Gastrocnemius medialis (tissue), 4 donors: ENCODE results near the gene PKNOX2. TPM values are rescaled to one million over a fixed set of nuclear protein-coding genes. Genes with fewer than 3 reads are reported as not detected.
"Not testable (repeated sequence)": the region's sequence is repeated elsewhere in the genome, so short reads cannot be mapped to it uniquely, and the experiment has no call there.

Experiments used
- ATAC-seq, 2 donors: fragments of 150-250 bp; one replicate each; pipeline ENCODE4 v1.9.1; 2016
- DNase-seq, 2 donors: peaks; one replicate each; pipeline ENCODE4 v3.0.0-alpha.2; 2019
- H3K27ac ChIP-seq, 4 donors: fragments of 200-600 bp; sonication (generic); 1 replicate in 1 of 4; 2 replicates in 3 of 4; pipeline ENCODE4 v1.5.1; 2016 to 2018; ENCODE audit warnings: mild to moderate bottlenecking in 2 of 4, moderate library complexity in 1 of 4
- H3K27me3 ChIP-seq, 3 donors: fragments of 200-600 bp; sonication (generic) in 2 of 3; 1 replicate in 1 of 3; 2 replicates in 2 of 3; pipeline versions ENCODE4 v1.5.1 to v1.6.0; 2016 to 2019; ENCODE audit warnings: mild to moderate bottlenecking in 1 of 3, moderate library complexity in 1 of 3
- H3K36me3 ChIP-seq, 2 donors: fragments of 200-600 bp; sonication (generic) in 1 of 2; one replicate each; pipeline ENCODE4 v1.5.1; 2017 to 2018
- H3K4me1 ChIP-seq, 2 donors: fragments of 200-600 bp; sonication (generic) in 1 of 2; one replicate each; pipeline ENCODE4 v1.5.1; 2016 to 2017; ENCODE audit warnings: mild to moderate bottlenecking in 2 of 2
- H3K4me3 ChIP-seq, 4 donors: fragments of 200-600 bp; sonication (generic) in 3 of 4; 1 replicate in 1 of 4; 2 replicates in 3 of 4; pipeline ENCODE4 v1.5.1; 2016 to 2019; ENCODE audit warnings: mild to moderate bottlenecking in 2 of 4
- H3K9me3 ChIP-seq, 3 donors: fragments of 200-600 bp; sonication (generic) in 2 of 3; 1 replicate in 1 of 3; 2 replicates in 2 of 3; pipeline ENCODE4 v1.5.1; 2016 to 2019
- CTCF ChIP-seq, 5 experiments: fragments of 450-650 bp in 3 of 5; fragments of 200-600 bp in 2 of 5; sonication (generic) in 2 of 5; IDR thresholded peaks in 4 of 5; conservative IDR thresholded peaks in 1 of 5; 1 replicate in 4 of 5; 2 replicates in 1 of 5; pipeline ENCODE4 v1.5.1; 2016 to 2019; ENCODE audit warnings: antibody characterized with exemption in 5 of 5, mild to moderate bottlenecking in 3 of 5, moderate library complexity in 3 of 5
- POLR2A ChIP-seq, 2 donors: fragments of 450-650 bp; IDR thresholded peaks; one replicate each; pipeline ENCODE4 v1.6.1; 2017; ENCODE audit warnings: antibody characterized with exemption in 2 of 2, mild to moderate bottlenecking in 2 of 2, moderate library complexity in 2 of 2
- in situ Hi-C, 4 donors: fragments of 200-750 bp; cut with MboI; loops; one replicate each; pipeline versions ENCODE4 v1.15.0 to v1.8.0; 2017; ENCODE audit warnings: low sequenced_read_pairs in 4 of 4
- intact Hi-C: fragments of 100-400 bp; cut with DNase I; formaldehyde crosslinking; loops from one replicate; pipeline ENCODE4 v1.15.1; 2023; ENCODE audit warnings: low total_unique reads
- total RNA-seq, 4 donors: library from RNA; depleted of rRNA; stranded (reverse); fragments of >200 nt; gene quantifications; one replicate each; pipeline versions ENCODE4 v1.1.0 to v1.2.3, GENCODE V29; 2016

Gene PKNOX2
- total RNA-seq, 4 donors from 2014 or later = 3.7 to 11.7 (median 6.0) TPM

- in situ Hi-C loops (no loop called here), intact Hi-C loops (loop anchor here (2.0 kb wide), 1 partner anchor 58 kb away; the partner anchor contains the start of gene PKNOX2)
- Histone ChIP-seq H3K9me3 (no peaks in the 10 kb centered on the region), H3K27ac (peak overlapping the region; percentile 56 to 75 (median 70)), H3K4me1 (peaks cover 30 to 34% of the 10 kb centered on the region in 2 donors), H3K4me3 (no peak overlapping the region), H3K36me3 (no peaks in the 10 kb centered on the region), H3K27me3 (no peaks in the 10 kb centered on the region)
- ATAC-seq (no peak), DNase-seq (no peak)
- TF ChIP-seq POLR2A (IDR thresholded peaks at IDR 0.05) (no peak), CTCF (IDR thresholded peaks at IDR 0.05 in 4 of 5, conservative IDR thresholded peaks at IDR 0.05 in 1 of 5) (no peak)
These were observed 57.9 kb downstream of the PKNOX2 start for GRCh38 chr11:125222494-125222893.

DNA sequence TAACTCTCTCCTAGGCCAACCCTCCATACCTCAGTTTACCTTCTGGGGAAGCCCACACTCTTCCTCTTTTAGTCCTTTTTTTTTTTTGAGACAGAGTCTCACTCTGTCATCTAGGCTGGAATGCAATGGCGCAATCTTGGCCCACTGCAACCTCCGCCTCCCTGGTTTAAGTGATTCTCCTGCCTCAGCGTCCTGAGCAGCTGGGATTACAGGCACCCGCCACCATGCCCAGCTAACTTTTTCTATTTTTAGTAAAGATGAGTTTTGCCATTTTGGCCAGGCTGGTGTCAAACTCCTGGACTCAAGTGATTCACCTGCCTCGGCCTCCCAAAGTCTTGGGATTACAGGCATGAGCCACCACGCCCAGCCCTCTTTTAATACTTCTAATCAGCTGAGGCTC, 58.6 kb downstream of the PKNOX2 start:
- in situ Hi-C loops, H3K27me3 ChIP-seq, H3K9me3 ChIP-seq, H3K4me3 ChIP-seq, H3K36me3 ChIP-seq: not testable (repeated sequence)
- Histone ChIP-seq H3K4me1 (peaks cover 30 to 36% of the 10 kb centered on the region in 2 donors), H3K27ac (peak overlapping the region; percentile 56 to 75 (median 70))
- DNase-seq (peak; percentile 67 to 89), ATAC-seq (peak; percentile 83)
- intact Hi-C loops = loop anchor here (2.0 kb wide), 1 partner anchor 58 kb away; the partner anchor contains the start of gene PKNOX2
- TF ChIP-seq CTCF (IDR thresholded peaks at IDR 0.05 in 4 of 5, conservative IDR thresholded peaks at IDR 0.05 in 1 of 5) = peak in 1 of 5 experiments; percentile 17

DNA sequence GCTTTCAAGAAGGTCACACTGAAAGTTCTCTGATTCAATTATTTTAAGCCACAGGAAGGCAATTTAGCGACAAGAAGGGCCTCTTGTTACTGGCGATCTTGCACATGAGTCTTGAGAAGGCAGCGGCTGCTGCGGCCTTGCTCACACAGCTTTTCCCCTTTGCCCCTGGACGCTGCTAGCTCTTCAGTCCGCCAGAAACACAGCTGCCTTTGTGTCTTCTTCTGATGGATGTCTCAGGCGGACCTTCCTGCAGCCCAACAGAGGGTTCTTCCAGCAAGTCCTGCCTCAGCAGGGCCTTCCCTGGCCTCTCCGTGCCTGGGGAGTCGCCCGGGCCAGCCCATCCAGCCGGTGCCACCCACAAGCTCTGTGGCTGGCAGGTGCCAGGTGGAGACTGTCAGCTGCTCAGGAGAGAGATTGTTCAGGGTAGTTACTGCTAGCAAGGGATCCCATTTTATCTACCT, 59.4 kb downstream of the PKNOX2 start:
- H3K4me3 ChIP-seq = no peak overlapping the region
- intact Hi-C loops (loop anchor here (2.0 kb wide), 2 partner anchors 59 to 181 kb away; partner anchors contain the start of gene PKNOX2), in situ Hi-C loops (no loop called here)
- ATAC-seq = no peak
- no peaks in the 10 kb centered on the region for H3K36me3 ChIP-seq
- peak overlapping the region; percentile 56 to 75 (median 70) for H3K27ac ChIP-seq
- DNase-seq = no peak
- H3K9me3 ChIP-seq = no peaks in the 10 kb centered on the region
- peaks cover 38 to 43% of the 10 kb centered on the region in 2 donors for H3K4me1 ChIP-seq
- TF ChIP-seq POLR2A (IDR thresholded peaks at IDR 0.05) (no peak), CTCF (IDR thresholded peaks at IDR 0.05 in 4 of 5, conservative IDR thresholded peaks at IDR 0.05 in 1 of 5) (no peak)
- H3K27me3 ChIP-seq = no peaks in the 10 kb centered on the region

GRCh38 chr11:125224391-125225021, 60.0 kb downstream of the PKNOX2 start:
- H3K36me3 ChIP-seq = no peaks in the 10 kb centered on the region
- H3K9me3 ChIP-seq = no peaks in the 10 kb centered on the region
- H3K4me1 ChIP-seq = peaks cover 40 to 46% of the 10 kb centered on the region in 2 donors
- DNase-seq (no peak), ATAC-seq (no peak)
- intact Hi-C loops (loop anchor here (2.0 to 5.0 kb wide), 2 partner anchors 180 to 203 kb away; no protein-coding TSS in a partner anchor), in situ Hi-C loops (no loop called here)
- TF ChIP-seq POLR2A (IDR thresholded peaks at IDR 0.05) (no peak), CTCF (IDR thresholded peaks at IDR 0.05 in 4 of 5, conservative IDR thresholded peaks at IDR 0.05 in 1 of 5) (peak in 2 of 5 experiments; percentile 11 to 16)
- H3K4me3 ChIP-seq = no peak overlapping the region
- H3K27ac ChIP-seq = peak overlapping the region; percentile 56 to 75 (median 70)
- no peaks in the 10 kb centered on the region for H3K27me3 ChIP-seq
